COLO829 (cell line): Measurements from ENCODE around the gene SPNS3.

Experiments used
- DNase-seq: peaks from one replicate; pipeline ENCODE4 v3.0.0; 2012; ENCODE audit warnings: low spot score

Gene SPNS3

GRCh38 chr17:4426499-4427208 is 7.1 kb upstream of the SPNS3 start:
- no peak for DNase-seq

- DNase-seq: no peak
Observed at GRCh38 chr17:4427505-4427904, 6.2 kb upstream of the SPNS3 start.

GRCh38 chr17:4436381-4436780 is 2.6 kb downstream of the SPNS3 start:
- DNase-seq: no peak

- no peak for DNase-seq
Observed at GRCh38 chr17:4436846-4437245, 3.1 kb downstream of the SPNS3 start.

GRCh38 chr17:4438162-4438944 is 4.6 kb downstream of the SPNS3 start:
- DNase-seq: no peak

- no peak for DNase-seq
Observed at GRCh38 chr17:4440021-4440420, 6.3 kb downstream of the SPNS3 start.

- DNase-seq: no peak
Observed at GRCh38 chr17:4440690-4441686, 7.2 kb downstream of the SPNS3 start.

- no peak for DNase-seq
Observed at GRCh38 chr17:4442582-4442981, 8.8 kb downstream of the SPNS3 start.

GRCh38 chr17:4443476-4443875 is 9.7 kb downstream of the SPNS3 start:
- DNase-seq: no peak

GRCh38 chr17:4444782-4445473 is 11.2 kb downstream of the SPNS3 start:
- DNase-seq: no peak

GRCh38 chr17:4445731-4446130 is 12.0 kb downstream of the SPNS3 start:
- no peak for DNase-seq

GRCh38 chr17:4446326-4447071 is 12.8 kb downstream of the SPNS3 start:
- DNase-seq: no peak

- DNase-seq: no peak
Observed at GRCh38 chr17:4448197-4448980, 14.6 kb downstream of the SPNS3 start.

- DNase-seq: no peak
Observed at GRCh38 chr17:4449736-4450135, 16.0 kb downstream of the SPNS3 start.

- no peak for DNase-seq
Observed at GRCh38 chr17:4450710-4451316, 17.1 kb downstream of the SPNS3 start.

GRCh38 chr17:4453812-4454591 is 20.3 kb downstream of the SPNS3 start:
- DNase-seq: no peak

- no peak for DNase-seq
Observed at GRCh38 chr17:4460661-4461060, 26.9 kb downstream of the SPNS3 start.

GRCh38 chr17:4463818-4464476 is 30.2 kb downstream of the SPNS3 start:
- no peak for DNase-seq
